GM19324 (cell line): ENCODE measurements around the gene ABCA7.
"Not testable (repeated sequence)": the region's sequence is repeated elsewhere in the genome, so short reads cannot be mapped to it uniquely, and the experiment has no call there.

ENCODE experiments used
- ATAC-seq: cut with Tn5 transposase; IDR thresholded peaks from one replicate; pipeline ENCODE4 v1.9.1; 2021; ENCODE audit warnings: mild to moderate bottlenecking, moderate library complexity; ENCODE audit not compliant: unreplicated experiment, low FRiP score

ABCA7 gene

DNA sequence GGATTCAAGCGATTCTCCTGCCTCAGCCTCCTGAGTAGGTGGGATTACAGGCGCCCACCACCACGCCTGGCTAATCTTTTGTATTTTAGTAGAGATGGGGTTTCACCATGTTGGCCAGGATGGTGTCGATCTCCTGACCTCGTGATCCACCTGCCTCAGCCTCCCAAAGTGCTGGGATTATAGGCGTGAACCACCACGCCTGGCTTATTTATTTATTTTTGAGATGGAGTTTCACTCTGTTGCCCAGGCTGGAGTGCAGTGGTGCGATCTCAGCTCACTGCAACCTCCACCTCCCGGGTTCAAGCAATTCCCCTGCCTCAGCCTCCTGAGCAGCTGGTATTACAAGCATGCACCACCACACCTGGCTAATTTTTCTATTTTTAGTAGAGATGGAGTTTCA, 74.8 kb downstream of the ABCA7 start:
- ATAC-seq, result not testable (repeated sequence)
